HEK293T (cell line): ENCODE data around the gene SARM1.

ENCODE experiments used
- CTCF ChIA-PET: fragments of 350-600 bp; formaldehyde crosslinking; extraction: SDS; loops from one replicate; lab custom pipeline; 2021; ENCODE audit warnings: antibody characterized with exemption, inconsistent platforms; lab: Yijun Ruan, JAX
- POLR2A ChIA-PET: fragments of 350-600 bp; formaldehyde crosslinking; extraction: SDS; loops from one replicate; lab custom pipeline; 2020; ENCODE audit warnings: antibody characterized with exemption, inconsistent platforms; lab: Yijun Ruan, JAX
- DNase-seq: peaks from one replicate; pipeline ENCODE4 v3.0.0; 2012; ENCODE audit warnings: mixed read lengths; ENCODE audit errors: extremely low spot score
- ARNT ChIP-seq: fragments of 450-650 bp; IDR thresholded peaks from 2 replicates; pipeline ENCODE4 v1.6.1; 2017; ENCODE audit warnings: mild to moderate bottlenecking
- BHLHE40 ChIP-seq: fragments of 450-650 bp; IDR thresholded peaks from 2 replicates; pipeline ENCODE4 v1.6.1; 2016; ENCODE audit warnings: mild to moderate bottlenecking, moderate library complexity, borderline replicate concordance
- CTBP1 ChIP-seq: fragments of 450-650 bp; IDR thresholded peaks from 2 replicates; pipeline ENCODE4 v1.6.1; 2016; ENCODE audit warnings: borderline replicate concordance
- ELF4 ChIP-seq: fragments of 450-650 bp; IDR thresholded peaks from 2 replicates; pipeline ENCODE4 v1.6.1; 2017; ENCODE audit warnings: antibody characterized with exemption
- FOXA1 ChIP-seq: fragments of 450-650 bp; IDR thresholded peaks from 2 replicates; pipeline ENCODE4 v1.6.1; 2016; ENCODE audit warnings: mild to moderate bottlenecking
- FOXK2 ChIP-seq: fragments of 450-650 bp; IDR thresholded peaks from 2 replicates; pipeline ENCODE4 v1.6.1; 2016; ENCODE audit warnings: mild to moderate bottlenecking
- FOXM1 ChIP-seq: fragments of 450-650 bp; IDR thresholded peaks from 2 replicates; pipeline ENCODE4 v1.6.1; 2017; ENCODE audit warnings: mild to moderate bottlenecking, borderline replicate concordance
- HDGF ChIP-seq: fragments of 450-650 bp; IDR thresholded peaks from 2 replicates; pipeline ENCODE4 v1.6.1; 2017; ENCODE audit warnings: antibody characterized with exemption, borderline replicate concordance
- L3MBTL2 ChIP-seq: fragments of 450-650 bp; conservative IDR thresholded peaks from 2 replicates; pipeline ENCODE4 v1.6.1; 2016; ENCODE audit warnings: mild to moderate bottlenecking
- LEF1 ChIP-seq: fragments of 450-650 bp; IDR thresholded peaks from 2 replicates; pipeline ENCODE4 v1.6.1; 2017; ENCODE audit warnings: mild to moderate bottlenecking, borderline replicate concordance
- NFRKB ChIP-seq: fragments of 450-650 bp; IDR thresholded peaks from 2 replicates; pipeline ENCODE4 v1.6.1; 2016; ENCODE audit warnings: mild to moderate bottlenecking, moderate library complexity
- PKNOX1 ChIP-seq: fragments of 450-650 bp; IDR thresholded peaks from 2 replicates; pipeline ENCODE4 v1.6.1; 2016
- SP1 ChIP-seq: fragments of 450-650 bp; IDR thresholded peaks from 2 replicates; pipeline ENCODE4 v1.6.1; 2017
- SUZ12 ChIP-seq: fragments of 450-650 bp; IDR thresholded peaks from 2 replicates; pipeline ENCODE4 v1.6.1; 2016; ENCODE audit warnings: mild to moderate bottlenecking
- TARDBP ChIP-seq: fragments of 450-650 bp; IDR thresholded peaks from 2 replicates; pipeline ENCODE4 v1.6.1; 2016
- ZNF384 ChIP-seq: fragments of 450-650 bp; IDR thresholded peaks from 2 replicates; pipeline ENCODE4 v1.6.1; 2016

Gene SARM1

GRCh38 chr17:28364665-28365363, 6.7 kb upstream of the SARM1 start, which contains the start of gene SEBOX:
TSS of gene SEBOX (minus strand) at chr17:28365199. CDS start at chr17:28365151, 48 bp downstream.
- no peak for DNase-seq
- CTCF ChIA-PET: interaction anchor here (0.6 kb wide), 1 partner anchor 73 kb away, joined by 3 read pairs; no protein-coding TSS in a partner anchor
- no peak for TF ChIP-seq PKNOX1
- TF ChIP-seq ZNF384: no peak
- no peak for TF ChIP-seq L3MBTL2
- no peak for TF ChIP-seq FOXA1
- TF ChIP-seq FOXK2: no peak
- TF ChIP-seq HDGF: no peak
- no peak for TF ChIP-seq ARNT
- TF ChIP-seq ELF4: no peak
- TF ChIP-seq LEF1: no peak
- no peak for TF ChIP-seq BHLHE40
- no peak for TF ChIP-seq SUZ12
- POLR2A ChIA-PET: interaction anchor here (1.8 kb wide), 1 partner anchor 29 kb away, joined by 8 read pairs; the partner anchor contains the start of genes IFT20 and TNFAIP1

- ChIA-PET POLR2A (no interaction called here), CTCF (interaction anchor here (0.6 kb wide), 1 partner anchor 73 kb away, joined by 3 read pairs; no protein-coding TSS in a partner anchor)
- TF ChIP-seq CTBP1: no peak
- TF ChIP-seq SUZ12: no peak
- no peak for TF ChIP-seq HDGF
- DNase-seq: no peak
These were observed 6.0 kb upstream of the SARM1 start for GRCh38 chr17:28365487-28365886.

- ChIA-PET CTCF (interaction anchor here (0.6 to 1.8 kb wide), 2 partner anchors 9 to 31 kb away, joined by 3 to 6 read pairs; partner anchors contain the start of genes IFT20, POLDIP2 and TNFAIP1), POLR2A (interaction anchor here (0.8 to 6.4 kb wide), 4 partner anchors 9 to 34 kb away, joined by 3 to 64 read pairs (median 3); partner anchors contain the start of genes IFT20, POLDIP2 and TNFAIP1)
- DNase-seq: no peak
- TF ChIP-seq FOXM1: no peak
- no peak for TF ChIP-seq ELF4
These were observed 4.9 kb upstream of the SARM1 start for GRCh38 chr17:28366605-28367004.

GRCh38 chr17:28367641-28368305, 3.7 kb upstream of the SARM1 start:
- CTCF ChIA-PET: interaction anchor here (1.8 kb wide), 1 partner anchor 10 kb away, joined by 6 read pairs; the partner anchor contains the start of gene POLDIP2
- TF ChIP-seq FOXK2 (no peak), L3MBTL2 (no peak), NFRKB (no peak), PKNOX1 (no peak), LEF1 (no peak), HDGF (no peak), SUZ12 (no peak)
- POLR2A ChIA-PET: interaction anchor here (1.0 to 6.4 kb wide), 3 partner anchors 10 to 38 kb away, joined by 3 to 64 read pairs (median 4); partner anchors contain the start of genes POLDIP2 and TNFAIP1
- no peak for DNase-seq

- DNase-seq: no peak
- POLR2A ChIA-PET: interaction anchor here (1.0 to 6.4 kb wide), 3 partner anchors 11 to 37 kb away, joined by 3 to 64 read pairs (median 4); partner anchors contain the start of genes POLDIP2 and TNFAIP1
- CTCF ChIA-PET: no interaction called here
- TF ChIP-seq BHLHE40 (no peak), ZNF384 (no peak), HDGF (no peak), SUZ12 (no peak), LEF1 (no peak), CTBP1 (no peak), TARDBP (no peak), FOXK2 (no peak), L3MBTL2 (no peak), FOXM1 (no peak), FOXA1 (no peak), ELF4 (no peak), ARNT (no peak), NFRKB (no peak), SP1 (no peak), PKNOX1 (no peak)
These were observed 3.1 kb upstream of the SARM1 start for GRCh38 chr17:28368306-28368831.
